HG03460 (cell line): ENCODE results near the gene PSMB7.

Source experiments
- ATAC-seq: cut with Tn5 transposase; IDR thresholded peaks from one replicate; pipeline ENCODE4 v1.9.1; 2021; ENCODE audit not compliant: unreplicated experiment

Gene PSMB7

GRCh38 chr9:124411514-124412227 lies 3.6 kb downstream of the PSMB7 start:
- ATAC-seq = no peak

GRCh38 chr9:124410321-124410913 lies 4.8 kb downstream of the PSMB7 start:
- ATAC-seq = no peak

- ATAC-seq = no peak
Measured at GRCh38 chr9:124409410-124409809, 5.8 kb downstream of the PSMB7 start.

GRCh38 chr9:124403246-124403645 lies 12.0 kb downstream of the PSMB7 start:
- ATAC-seq = no peak

- no peak for ATAC-seq
Measured at GRCh38 chr9:124399968-124400940, 15.0 kb downstream of the PSMB7 start.

- ATAC-seq = no peak
Measured at GRCh38 chr9:124399323-124399967, 15.8 kb downstream of the PSMB7 start.

- no peak for ATAC-seq
Measured at GRCh38 chr9:124398191-124398935, 16.9 kb downstream of the PSMB7 start.

GRCh38 chr9:124395826-124396225 lies 19.4 kb downstream of the PSMB7 start:
- ATAC-seq = no peak

GRCh38 chr9:124394596-124394995 lies 20.6 kb downstream of the PSMB7 start:
- ATAC-seq = no peak

- no peak for ATAC-seq
Measured at GRCh38 chr9:124394167-124394566, 21.1 kb downstream of the PSMB7 start.

GRCh38 chr9:124392871-124393460 lies 22.3 kb downstream of the PSMB7 start:
- ATAC-seq = no peak

- no peak for ATAC-seq
Measured at GRCh38 chr9:124392254-124392870, 22.9 kb downstream of the PSMB7 start.

GRCh38 chr9:124390794-124391658 lies 24.2 kb downstream of the PSMB7 start:
- ATAC-seq = no peak

- no peak for ATAC-seq
Measured at GRCh38 chr9:124389146-124389939, 25.9 kb downstream of the PSMB7 start.

- no peak for ATAC-seq
Measured at GRCh38 chr9:124388275-124389048, 26.8 kb downstream of the PSMB7 start.

GRCh38 chr9:124386201-124386600 lies 29.0 kb downstream of the PSMB7 start:
- ATAC-seq = no peak

GRCh38 chr9:124385623-124386022 lies 29.6 kb downstream of the PSMB7 start:
- ATAC-seq = no peak
